ENCODE measurements around the gene PDZD4.

Gene PDZD4

DNA sequence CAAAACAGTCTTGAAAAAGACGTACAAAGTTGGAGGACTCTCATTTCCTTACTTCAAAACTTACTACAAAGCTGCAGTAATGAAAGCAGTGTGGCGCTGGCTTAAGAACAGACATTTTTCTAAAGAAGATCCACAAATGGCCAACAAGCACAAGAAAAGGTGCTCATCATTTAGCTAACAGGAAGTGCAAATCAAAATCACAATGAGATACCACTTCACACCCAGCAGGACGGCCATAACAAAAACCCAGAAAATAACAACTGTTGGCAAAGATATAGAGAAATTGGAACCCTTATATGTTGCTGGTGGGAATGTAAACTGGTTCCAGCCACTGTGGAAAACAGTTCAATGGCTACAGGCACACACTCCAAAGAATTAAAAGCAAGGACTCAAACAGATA lies 3.3 kb downstream of the PDZD4 start:
- H3K27ac ChIP-seq: no peak overlapping the region
- peaks cover 93% of the 10 kb centered on the region for H3K27me3 ChIP-seq
- H3K9me3 ChIP-seq: no peaks in the 10 kb centered on the region
- no peaks in the 10 kb centered on the region for H3K36me3 ChIP-seq
- H3K4me3 ChIP-seq (ENCODE audit: low read depth in 1 of 2, low read length in 1 of 2): no peak overlapping the region
- no peaks in the 10 kb centered on the region for H3K4me1 ChIP-seq (ENCODE audit: control insufficient read depth in 1 of 2, insufficient read depth in 1 of 2, low read depth in 1 of 2, low read length in 1 of 2)
- TF ChIP-seq, protein P1, sequence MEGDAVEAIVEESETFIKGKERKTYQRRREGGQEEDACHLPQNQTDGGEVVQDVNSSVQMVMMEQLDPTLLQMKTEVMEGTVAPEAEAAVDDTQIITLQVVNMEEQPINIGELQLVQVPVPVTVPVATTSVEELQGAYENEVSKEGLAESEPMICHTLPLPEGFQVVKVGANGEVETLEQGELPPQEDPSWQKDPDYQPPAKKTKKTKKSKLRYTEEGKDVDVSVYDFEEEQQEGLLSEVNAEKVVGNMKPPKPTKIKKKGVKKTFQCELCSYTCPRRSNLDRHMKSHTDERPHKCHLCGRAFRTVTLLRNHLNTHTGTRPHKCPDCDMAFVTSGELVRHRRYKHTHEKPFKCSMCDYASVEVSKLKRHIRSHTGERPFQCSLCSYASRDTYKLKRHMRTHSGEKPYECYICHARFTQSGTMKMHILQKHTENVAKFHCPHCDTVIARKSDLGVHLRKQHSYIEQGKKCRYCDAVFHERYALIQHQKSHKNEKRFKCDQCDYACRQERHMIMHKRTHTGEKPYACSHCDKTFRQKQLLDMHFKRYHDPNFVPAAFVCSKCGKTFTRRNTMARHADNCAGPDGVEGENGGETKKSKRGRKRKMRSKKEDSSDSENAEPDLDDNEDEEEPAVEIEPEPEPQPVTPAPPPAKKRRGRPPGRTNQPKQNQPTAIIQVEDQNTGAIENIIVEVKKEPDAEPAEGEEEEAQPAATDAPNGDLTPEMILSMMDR (IDR thresholded peaks at IDR 0.05): no peak

GRCh38 chrX:153825042-153825441 lies 5.3 kb downstream of the PDZD4 start:
- Histone ChIP-seq H3K27me3 (peaks cover 97% of the 10 kb centered on the region), H3K27ac (no peak overlapping the region), H3K9me3 (no peaks in the 10 kb centered on the region), H3K4me3 (ENCODE audit: low read depth in 1 of 2, low read length in 1 of 2) (no peak overlapping the region), H3K36me3 (no peaks in the 10 kb centered on the region), H3K4me1 (ENCODE audit: control insufficient read depth in 1 of 2, insufficient read depth in 1 of 2, low read depth in 1 of 2, low read length in 1 of 2) (no peaks in the 10 kb centered on the region)
- TF ChIP-seq, protein P1 (IDR thresholded peaks at IDR 0.05): no peak

- no peak overlapping the region for H3K27ac ChIP-seq
- H3K27me3 ChIP-seq: peaks cover 97% of the 10 kb centered on the region
- no peaks in the 10 kb centered on the region for H3K36me3 ChIP-seq
- H3K9me3 ChIP-seq: no peaks in the 10 kb centered on the region
- H3K4me1 ChIP-seq (ENCODE audit: control insufficient read depth in 1 of 2, insufficient read depth in 1 of 2, low read depth in 1 of 2, low read length in 1 of 2): no peaks in the 10 kb centered on the region
- TF ChIP-seq, protein P1 (IDR thresholded peaks at IDR 0.05): no peak
- no peak overlapping the region for H3K4me3 ChIP-seq (ENCODE audit: low read depth in 1 of 2, low read length in 1 of 2)
These were observed 6.0 kb downstream of the PDZD4 start for GRCh38 chrX:153824348-153824747.

- TF ChIP-seq, protein P1 (IDR thresholded peaks at IDR 0.05): no peak
- Histone ChIP-seq H3K9me3 (no peaks in the 10 kb centered on the region), H3K4me1 (ENCODE audit: control insufficient read depth in 1 of 2, insufficient read depth in 1 of 2, low read depth in 1 of 2, low read length in 1 of 2) (no peaks in the 10 kb centered on the region), H3K27ac (no peak overlapping the region), H3K4me3 (ENCODE audit: low read depth in 1 of 2, low read length in 1 of 2) (no peak overlapping the region), H3K36me3 (no peaks in the 10 kb centered on the region), H3K27me3 (peaks cover 95% of the 10 kb centered on the region)
These were observed 9.3 kb downstream of the PDZD4 start for GRCh38 chrX:153821066-153821465.

- TF ChIP-seq, protein P1 (IDR thresholded peaks at IDR 0.05): no peak
- H3K27ac ChIP-seq: no peak overlapping the region
- no peak overlapping the region for H3K4me3 ChIP-seq (ENCODE audit: low read depth in 1 of 2, low read length in 1 of 2)
- no peaks in the 10 kb centered on the region for H3K9me3 ChIP-seq
- no peaks in the 10 kb centered on the region for H3K36me3 ChIP-seq
- H3K27me3 ChIP-seq: peaks cover 90% of the 10 kb centered on the region
- no peaks in the 10 kb centered on the region for H3K4me1 ChIP-seq (ENCODE audit: control insufficient read depth in 1 of 2, insufficient read depth in 1 of 2, low read depth in 1 of 2, low read length in 1 of 2)
These were observed 9.7 kb downstream of the PDZD4 start for GRCh38 chrX:153820601-153821000.

Data from neutrophil (primary cell).